OCI-LY7 (cell line): ENCODE results near the gene FGF1. TPM values are rescaled to one million over a fixed set of nuclear protein-coding genes. Genes with fewer than 3 reads are reported as not detected.

ENCODE experiments used
- BruUV-seq: library from RNA; stranded (reverse); fragments of 400-500 nt; replicated peaks from 2 replicates; lab custom pipeline; 2021; lab: Mats Ljungman, UMichigan
- CTCF ChIA-PET: fragments of 300-600 bp; sonication (Branson Sonifier 250); formaldehyde crosslinking; loops from one replicate; lab custom pipeline; 2022; ENCODE audit warnings: antibody characterized with exemption; ENCODE audit not compliant: unreplicated experiment; lab: Charles Lee
- POLR2A ChIA-PET: fragments of 300-600 bp; sonication (Branson Sonifier 250); formaldehyde crosslinking; loops from one replicate; lab custom pipeline; 2022; ENCODE audit warnings: antibody characterized with exemption; lab: Charles Lee
- DNase-seq: peaks from one replicate; pipeline ENCODE4 v3.0.0-alpha.2; 2015; ENCODE audit warnings: low spot score
- H2AFZ ChIP-seq: fragments of 200-600 bp; sonication (generic), shearing (Covaris generic); 2 replicates; pipeline ENCODE4 v1.6.1; 2014; ENCODE audit warnings: mild to moderate bottlenecking, antibody characterized with exemption, low read length, moderate library complexity
- H3K27ac ChIP-seq: fragments of 200-600 bp; sonication (generic); 2 replicates; pipeline ENCODE4 v1.5.1; 2014; ENCODE audit warnings: mixed run types, low read depth, mild to moderate bottlenecking, moderate library complexity, low read length, inconsistent platforms; ENCODE audit not compliant: poor library complexity, severe bottlenecking
- H3K36me3 ChIP-seq: fragments of 200-600 bp; sonication (generic); 2 replicates; pipeline ENCODE4 v1.6.1; 2014; ENCODE audit warnings: mild to moderate bottlenecking, antibody characterized with exemption, low read length, moderate library complexity, mixed read lengths; ENCODE audit not compliant: insufficient read depth
- H3K4me1 ChIP-seq: fragments of 200-600 bp; sonication (generic); 2 replicates; pipeline ENCODE4 v1.5.1; 2014; ENCODE audit warnings: mild to moderate bottlenecking, low read length; ENCODE audit not compliant: insufficient read depth, poor library complexity, severe bottlenecking
- H3K4me2 ChIP-seq: fragments of 200-600 bp; sonication (generic); 2 replicates; pipeline ENCODE4 v1.6.1; 2014; ENCODE audit warnings: mild to moderate bottlenecking, low read length
- H3K4me3 ChIP-seq: fragments of 200-600 bp; sonication (generic); 2 replicates; pipeline ENCODE4 v1.5.1; 2014; ENCODE audit warnings: mild to moderate bottlenecking, low read depth, low read length; ENCODE audit not compliant: poor library complexity, severe bottlenecking
- H3K79me2 ChIP-seq: fragments of 200-600 bp; sonication (generic); 2 replicates; pipeline ENCODE4 v1.6.1; 2016; ENCODE audit warnings: low read depth, mild to moderate bottlenecking, low read length, moderate library complexity, mixed read lengths; ENCODE audit not compliant: insufficient read depth
- H3K9me2 ChIP-seq: fragments of 200-600 bp; sonication (generic); 2 replicates; pipeline ENCODE4 v1.6.1; 2016; ENCODE audit warnings: mild to moderate bottlenecking, low read length, mixed read lengths; ENCODE audit not compliant: insufficient read depth
- H3K9me3 ChIP-seq: fragments of 200-600 bp; sonication (generic); 2 replicates; pipeline ENCODE4 v1.6.1; 2014; ENCODE audit warnings: mild to moderate bottlenecking, mixed run types, low read length, mixed read lengths
- H4K20me1 ChIP-seq: fragments of 200-600 bp; sonication (generic); 2 replicates; pipeline ENCODE4 v1.6.1; 2014; ENCODE audit warnings: mild to moderate bottlenecking, antibody characterized with exemption, low read length, moderate library complexity, mixed read lengths; ENCODE audit not compliant: insufficient read depth
- EZH2phosphoT487 ChIP-seq: fragments of 200-600 bp; sonication (generic); IDR thresholded peaks from 2 replicates; pipeline ENCODE4 v1.6.1; 2018; ENCODE audit warnings: low read depth, borderline replicate concordance, mild to moderate bottlenecking, mixed run types, antibody characterized with exemption, low read length, moderate library complexity, mixed read lengths
- intact Hi-C: fragments of 100-400 bp; cut with micrococcal nuclease; formaldehyde crosslinking; loops from one replicate; pipeline ENCODE4 v1.10.0; 2022; ENCODE audit not compliant: unreplicated experiment
- total RNA-seq, 2 experiments: library from RNA; depleted of rRNA in 1 of 2; stranded (reverse); fragments of >200 nt in 1 of 2; shearing (Covaris generic) in 1 of 2; gene quantifications; 2 replicates each; pipeline ENCODE4 v1.2.3, GENCODE V29; 2014 to 2022
- TF ChIP-seq, protein P1 (sequence below): fragments of 200-600 bp; sonication (generic); conservative IDR thresholded peaks from 2 replicates; pipeline ENCODE4 v1.5.1; 2014; ENCODE audit warnings: mild to moderate bottlenecking, antibody characterized with exemption, low read length, moderate library complexity, mixed read lengths

The FGF1 gene
- total RNA-seq, 2 experiments from 2014 or later: not detected

- Histone ChIP-seq H3K4me1 (no peaks in the 10 kb centered on the region), H3K4me3 (no peak overlapping the region), H3K79me2 (no peaks in the 10 kb centered on the region), H4K20me1 (no peaks in the 10 kb centered on the region; the same call in 1 of the 2 replicates), H3K27ac (no peak overlapping the region), H3K4me2 (no peak overlapping the region), H2AFZ (no peak overlapping the region), H3K9me3 (no peaks in the 10 kb centered on the region), H3K9me2 (no peaks in the 10 kb centered on the region), H3K36me3 (no peaks in the 10 kb centered on the region)
- POLR2A ChIA-PET: no interaction called here
- no TSS peak for BruUV-seq
- DNase-seq: no peak
- TF ChIP-seq EZH2phosphoT487: no peak
- TF ChIP-seq, protein P1, sequence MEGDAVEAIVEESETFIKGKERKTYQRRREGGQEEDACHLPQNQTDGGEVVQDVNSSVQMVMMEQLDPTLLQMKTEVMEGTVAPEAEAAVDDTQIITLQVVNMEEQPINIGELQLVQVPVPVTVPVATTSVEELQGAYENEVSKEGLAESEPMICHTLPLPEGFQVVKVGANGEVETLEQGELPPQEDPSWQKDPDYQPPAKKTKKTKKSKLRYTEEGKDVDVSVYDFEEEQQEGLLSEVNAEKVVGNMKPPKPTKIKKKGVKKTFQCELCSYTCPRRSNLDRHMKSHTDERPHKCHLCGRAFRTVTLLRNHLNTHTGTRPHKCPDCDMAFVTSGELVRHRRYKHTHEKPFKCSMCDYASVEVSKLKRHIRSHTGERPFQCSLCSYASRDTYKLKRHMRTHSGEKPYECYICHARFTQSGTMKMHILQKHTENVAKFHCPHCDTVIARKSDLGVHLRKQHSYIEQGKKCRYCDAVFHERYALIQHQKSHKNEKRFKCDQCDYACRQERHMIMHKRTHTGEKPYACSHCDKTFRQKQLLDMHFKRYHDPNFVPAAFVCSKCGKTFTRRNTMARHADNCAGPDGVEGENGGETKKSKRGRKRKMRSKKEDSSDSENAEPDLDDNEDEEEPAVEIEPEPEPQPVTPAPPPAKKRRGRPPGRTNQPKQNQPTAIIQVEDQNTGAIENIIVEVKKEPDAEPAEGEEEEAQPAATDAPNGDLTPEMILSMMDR: no peak
- intact Hi-C loops: no loop called here
- CTCF ChIA-PET: no interaction called here
Observed at GRCh38 chr5:142645456-142645855, 40.4 kb downstream of the FGF1 start.

- intact Hi-C loops: no loop called here
- no peak for DNase-seq
- BruUV-seq: no TSS peak
- ChIA-PET POLR2A (interaction anchor here (0.6 to 0.8 kb wide), 2 partner anchors 395 to 599 kb away, joined by 3 read pairs; no protein-coding TSS in a partner anchor), CTCF (no interaction called here)
- Histone ChIP-seq H3K79me2 (no peaks in the 10 kb centered on the region), H3K4me1 (no peaks in the 10 kb centered on the region), H3K36me3 (no peaks in the 10 kb centered on the region), H3K9me2 (no peaks in the 10 kb centered on the region), H3K4me3 (no peak overlapping the region), H3K9me3 (no peaks in the 10 kb centered on the region), H3K27ac (no peak overlapping the region), H2AFZ (no peak overlapping the region), H3K4me2 (no peak overlapping the region), H4K20me1 (no peaks in the 10 kb centered on the region; the same call in 1 of the 2 replicates)
- no peak for TF ChIP-seq EZH2phosphoT487
- TF ChIP-seq, protein P1: no peak
Observed at GRCh38 chr5:142644640-142645361, 41.1 kb downstream of the FGF1 start.

- H3K9me3 ChIP-seq: no peaks in the 10 kb centered on the region
- H3K4me3 ChIP-seq: no peak overlapping the region
- H3K4me1 ChIP-seq: no peaks in the 10 kb centered on the region
- no peak for DNase-seq
- H3K36me3 ChIP-seq: no peaks in the 10 kb centered on the region
- no peaks in the 10 kb centered on the region for H3K9me2 ChIP-seq
- CTCF ChIA-PET: no interaction called here
- POLR2A ChIA-PET: interaction anchor here (0.6 to 0.8 kb wide), 2 partner anchors 395 to 598 kb away, joined by 3 read pairs; no protein-coding TSS in a partner anchor
- H4K20me1 ChIP-seq: no peaks in the 10 kb centered on the region; the same call in 1 of the 2 replicates
- no peak overlapping the region for H2AFZ ChIP-seq
- no peaks in the 10 kb centered on the region for H3K79me2 ChIP-seq
- no peak for TF ChIP-seq EZH2phosphoT487
- no peak overlapping the region for H3K4me2 ChIP-seq
- no TSS peak for BruUV-seq
- H3K27ac ChIP-seq: no peak overlapping the region
- intact Hi-C loops: no loop called here
Observed at GRCh38 chr5:142644127-142644526, 41.8 kb downstream of the FGF1 start.
